ENCODE measurements around the gene FMN2. TPM values are rescaled to one million over a fixed set of nuclear protein-coding genes. Genes with fewer than 3 reads are reported as not detected.

The FMN2 gene
- total RNA-seq, 1 donor, result 34.5 TPM

GRCh38 chr1:240101306-240101705, 9.6 kb downstream of the FMN2 start:
- TF ChIP-seq, protein P1, sequence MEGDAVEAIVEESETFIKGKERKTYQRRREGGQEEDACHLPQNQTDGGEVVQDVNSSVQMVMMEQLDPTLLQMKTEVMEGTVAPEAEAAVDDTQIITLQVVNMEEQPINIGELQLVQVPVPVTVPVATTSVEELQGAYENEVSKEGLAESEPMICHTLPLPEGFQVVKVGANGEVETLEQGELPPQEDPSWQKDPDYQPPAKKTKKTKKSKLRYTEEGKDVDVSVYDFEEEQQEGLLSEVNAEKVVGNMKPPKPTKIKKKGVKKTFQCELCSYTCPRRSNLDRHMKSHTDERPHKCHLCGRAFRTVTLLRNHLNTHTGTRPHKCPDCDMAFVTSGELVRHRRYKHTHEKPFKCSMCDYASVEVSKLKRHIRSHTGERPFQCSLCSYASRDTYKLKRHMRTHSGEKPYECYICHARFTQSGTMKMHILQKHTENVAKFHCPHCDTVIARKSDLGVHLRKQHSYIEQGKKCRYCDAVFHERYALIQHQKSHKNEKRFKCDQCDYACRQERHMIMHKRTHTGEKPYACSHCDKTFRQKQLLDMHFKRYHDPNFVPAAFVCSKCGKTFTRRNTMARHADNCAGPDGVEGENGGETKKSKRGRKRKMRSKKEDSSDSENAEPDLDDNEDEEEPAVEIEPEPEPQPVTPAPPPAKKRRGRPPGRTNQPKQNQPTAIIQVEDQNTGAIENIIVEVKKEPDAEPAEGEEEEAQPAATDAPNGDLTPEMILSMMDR (IDR thresholded peaks at IDR 0.05; ENCODE audit: insufficient read depth, low read length), result no peak
- H3K4me3 ChIP-seq (ENCODE audit: low read depth, low read length), result no peak overlapping the region
- no peak for DNase-seq (ENCODE audit: low read depth)

DNA sequence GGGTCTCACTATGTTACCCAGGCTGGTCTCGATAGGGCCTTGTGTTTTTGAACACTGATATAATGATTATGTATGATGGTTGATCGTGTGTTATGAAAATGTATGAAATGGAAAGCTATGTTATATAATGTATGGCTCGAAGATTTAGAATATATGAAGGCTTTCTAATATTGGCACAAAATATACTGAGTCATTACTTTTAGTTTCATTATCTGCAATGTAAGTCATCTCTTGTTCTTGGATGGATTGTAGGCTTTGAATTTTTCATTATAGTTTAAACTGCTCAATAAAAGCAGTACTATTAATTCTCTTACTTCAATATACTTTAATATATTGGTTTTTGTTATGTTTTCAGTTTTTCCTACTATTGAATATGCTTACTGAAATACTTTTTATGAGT, 10.1 kb downstream of the FMN2 start:
- DNase-seq (ENCODE audit: low read depth), result no peak
- TF ChIP-seq, protein P1 (IDR thresholded peaks at IDR 0.05; ENCODE audit: insufficient read depth, low read length), result no peak
- H3K4me3 ChIP-seq (ENCODE audit: low read depth, low read length), result no peak overlapping the region

DNA sequence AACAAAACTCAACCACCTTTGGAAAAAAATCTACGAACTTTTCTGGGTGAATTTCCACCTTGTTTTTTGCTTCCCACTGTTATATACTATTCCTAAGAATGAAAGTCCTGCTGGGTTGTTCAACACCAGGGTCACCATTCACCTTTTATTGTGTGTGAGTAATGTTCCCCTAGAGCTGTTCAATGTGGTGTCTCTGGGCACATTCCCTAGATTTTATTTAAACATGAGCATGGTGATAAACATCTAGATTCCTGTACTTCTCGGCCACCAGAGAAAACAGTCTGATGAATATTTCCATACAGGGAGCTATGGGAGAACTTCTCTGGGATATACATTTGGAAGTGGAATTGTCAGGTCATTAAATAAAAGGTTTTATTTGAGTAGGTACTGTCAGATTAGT, 13.0 kb downstream of the FMN2 start:
- DNase-seq (ENCODE audit: low read depth), result no peak
- TF ChIP-seq, protein P1 (IDR thresholded peaks at IDR 0.05; ENCODE audit: insufficient read depth, low read length), result no peak

DNA sequence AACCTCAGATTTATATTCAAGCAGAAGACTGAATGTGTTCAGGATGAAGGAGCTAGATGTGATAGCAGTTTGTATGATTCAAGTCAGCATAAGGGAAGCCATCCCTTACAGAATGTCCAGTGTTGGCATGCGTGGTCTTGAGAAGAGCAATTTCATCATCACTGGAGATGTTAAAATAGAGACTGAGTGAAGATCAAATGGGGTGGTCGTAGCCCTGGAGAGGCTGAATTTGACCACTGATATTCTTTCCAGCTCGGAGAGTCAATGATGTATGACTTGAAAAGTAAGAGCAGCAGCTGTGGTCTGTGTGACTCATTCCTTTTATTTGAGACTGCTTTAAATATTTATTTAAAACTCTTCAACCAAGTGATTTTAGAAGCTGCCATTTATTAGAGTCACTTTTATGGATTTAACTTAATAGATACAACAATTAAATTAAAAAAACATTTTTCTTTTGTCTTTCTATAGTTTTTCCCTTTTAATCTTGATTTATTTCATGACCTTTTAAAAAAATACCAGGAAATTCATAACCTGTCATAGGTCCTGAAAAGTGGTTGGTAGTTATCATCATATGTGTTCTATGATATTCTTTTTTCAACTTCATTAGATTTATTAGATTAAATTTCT, 15.5 kb downstream of the FMN2 start:
- H3K4me3 ChIP-seq (ENCODE audit: low read depth, low read length), result no peak overlapping the region
- DNase-seq (ENCODE audit: low read depth), result peak; percentile 66
- TF ChIP-seq, protein P1 (IDR thresholded peaks at IDR 0.05; ENCODE audit: insufficient read depth, low read length), result no peak

More for the DNA sequence above, 13.0 kb downstream of the FMN2 start:
- no peak overlapping the region for H3K4me3 ChIP-seq (ENCODE audit: low read depth, low read length)

DNA sequence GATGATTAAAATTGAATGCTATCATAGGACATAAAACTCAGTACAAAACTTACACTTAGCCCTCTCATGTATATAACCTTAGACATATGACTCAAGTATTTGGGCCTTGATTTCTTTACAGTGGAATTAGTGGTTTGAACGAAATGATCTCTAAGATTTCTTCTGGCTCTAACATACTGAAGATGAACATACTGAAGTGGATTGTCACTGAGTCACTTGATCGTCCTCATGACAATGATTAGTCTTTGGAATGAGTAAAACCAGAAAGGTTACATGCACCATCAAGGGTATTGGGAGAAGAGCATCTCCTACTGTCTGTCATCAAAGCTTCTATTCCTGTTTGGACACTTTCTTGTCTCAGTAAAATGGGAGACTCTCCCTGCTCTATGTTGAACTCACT, 17.4 kb downstream of the FMN2 start:
- TF ChIP-seq, protein P1 (IDR thresholded peaks at IDR 0.05; ENCODE audit: insufficient read depth, low read length), result no peak

DNA sequence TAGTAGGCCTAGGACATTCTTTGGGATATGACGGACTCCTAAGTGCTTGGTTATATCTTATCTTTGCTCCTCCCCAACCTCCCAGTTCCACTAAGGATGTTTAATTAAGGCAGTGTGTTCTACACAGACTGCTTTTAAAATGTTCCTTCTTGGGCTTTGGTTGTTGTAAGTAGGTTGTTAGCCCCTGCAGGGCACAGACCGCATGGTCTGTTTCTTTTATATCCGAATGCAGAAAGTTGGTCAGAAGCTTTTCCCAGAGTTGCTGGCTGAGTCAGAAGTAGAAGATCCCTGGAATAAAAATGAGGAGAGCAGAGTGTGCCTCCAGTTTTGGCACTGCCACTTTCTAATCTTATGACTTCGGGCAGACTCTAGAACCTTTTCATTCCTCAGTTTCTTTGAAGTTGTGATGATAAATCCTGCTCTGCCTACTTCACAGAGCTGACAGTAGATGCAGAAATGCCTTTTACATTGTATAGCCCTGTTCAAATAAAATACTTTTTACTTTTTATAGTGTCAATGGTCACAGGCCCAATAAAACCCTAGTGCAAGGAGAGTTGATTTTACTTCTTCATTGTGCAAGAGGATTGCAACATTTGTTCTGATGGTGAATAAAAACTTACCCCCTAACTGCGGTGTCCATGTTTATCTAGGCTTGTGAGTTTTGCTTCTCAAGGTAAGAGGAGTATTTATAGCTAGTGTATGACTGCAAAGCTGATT, 18.4 kb downstream of the FMN2 start:
- TF ChIP-seq, protein P1 (IDR thresholded peaks at IDR 0.05; ENCODE audit: insufficient read depth, low read length), result no peak
- DNase-seq (ENCODE audit: low read depth), result peak; percentile 37
- H3K4me3 ChIP-seq (ENCODE audit: low read depth, low read length), result no peak overlapping the region

More for the DNA sequence above, 17.4 kb downstream of the FMN2 start:
- no peak for DNase-seq (ENCODE audit: low read depth)
- no peak overlapping the region for H3K4me3 ChIP-seq (ENCODE audit: low read depth, low read length)
